Heart right ventricle (tissue), 16 donors: ENCODE results near the gene SPEN. TPM values are rescaled to one million over a fixed set of nuclear protein-coding genes. Genes with fewer than 3 reads are reported as not detected.

ENCODE experiments used
- ATAC-seq, 8 donors: fragments of 200-7000 bp; cut with Tn5 transposase; one replicate each; pipeline ENCODE4 v1.9.1; 2020; ENCODE audit warnings: mild to moderate bottlenecking in 8 of 8, moderate library complexity in 8 of 8, moderate number of reproducible peaks in 1 of 8
- DNase-seq, 2 donors: peaks; one replicate each; pipeline ENCODE4 v3.0.0-alpha.2; 2020
- H3K27ac ChIP-seq, 10 donors: fragments of 200-600 bp; sonication (generic) in 2 of 10; one replicate each; pipeline versions ENCODE4 v1.5.0 to v1.8.0; 2020 to 2022; ENCODE audit warnings: mild to moderate bottlenecking in 3 of 10
- H3K27me3 ChIP-seq, 7 donors: fragments of 200-600 bp; one replicate each; pipeline ENCODE4 v1.8.0; 2021 to 2022; ENCODE audit warnings: mild to moderate bottlenecking in 2 of 7
- H3K36me3 ChIP-seq, 9 donors: fragments of 200-600 bp; sonication (generic) in 1 of 9; one replicate each; pipeline versions ENCODE4 v1.5.0 to v1.8.0; 2020 to 2022; ENCODE audit warnings: mild to moderate bottlenecking in 2 of 9
- H3K4me1 ChIP-seq, 9 donors: fragments of 200-600 bp; sonication (generic) in 1 of 9; one replicate each; pipeline versions ENCODE4 v1.5.0 to v1.8.0; 2020 to 2022; ENCODE audit warnings: mild to moderate bottlenecking in 4 of 9
- H3K4me3 ChIP-seq, 10 donors: fragments of 200-600 bp; sonication (generic) in 2 of 10; one replicate each; pipeline versions ENCODE4 v1.5.0 to v1.8.0; 2020 to 2022; ENCODE audit warnings: mild to moderate bottlenecking in 7 of 10, moderate library complexity in 2 of 10
- H3K9me3 ChIP-seq, 11 donors: fragments of 200-600 bp in 10 of 11; sonication (generic) in 2 of 11; one replicate each; pipeline versions ENCODE4 v1.5.0 to v1.8.0; 2013 to 2022; ENCODE audit warnings: mild to moderate bottlenecking in 2 of 11, control low read depth in 1 of 11, moderate library complexity in 1 of 11
- WGBS, 2 donors: extraction: QIAGEN DNeasy Blood & Tissue Kit; methylation state at CpG; one replicate each; pipeline ENCODE4 v1.1.7; 2013; ENCODE audit warnings: inconsistent platforms in 1 of 2; 5-methylcytosine and 5-hydroxymethylcytosine counted together
- intact Hi-C, 10 donors: fragments of 100-400 bp; cut with DNase I; formaldehyde crosslinking; loops; one replicate each; pipeline versions ENCODE4 v1.11.1 to v1.14.2; 2022
- polyA plus RNA-seq, 2 donors: library from polyadenylated mRNA; stranded (reverse); fragments of 200-250 nt; gene quantifications; one replicate each; pipeline ENCODE4 v1.2.3, GENCODE V29; 2013
- total RNA-seq, 10 donors: library from RNA; stranded (reverse); fragmentation: NEBNext Ultra II Directional in 3 of 10; extraction: Animal tissue kit (Norgen Biotek cat#: 25700) in 3 of 10; gene quantifications; one replicate each; pipeline versions ENCODE4 v1.2.1 to v1.2.4, GENCODE V29; 2021 to 2023
- TF ChIP-seq, protein P1 (sequence below), 9 donors: fragments of 200-600 bp; sonication (generic) in 2 of 9; IDR thresholded peaks; one replicate each; pipeline versions ENCODE4 v1.5.0 to v1.8.0; 2021 to 2022; ENCODE audit warnings: antibody characterized with exemption in 9 of 9, mild to moderate bottlenecking in 5 of 9, moderate library complexity in 1 of 9
- donor health status: Arrhythmogenic right ventricular cardiomyopathy.
- donor health status: ischemic (EF 13 %, LVEDD 7.1; RV severe dilation, severe dysfunction).
- donor health status: healthy with polysubstance abuse.
- donor health status: DM: no; HTN: yes; CAD: no.
- donor health status: DM: no; HTN: no; CAD: no.
- donor health status: ischemic (EF 25% LVEDD 6.9; RV normal size, moderate dysfunction).
- donor health status: ischemic (EF 25% LVEDD 5.7; RV mildly dilated, moderate dysfunction).
- donor health status: healthy.
- donor health status: DM: yes; HTN: yes; CAD: no.
- donor health status: Ischemic cardiomyopathy.
- donor health status: ischemic (EF 35%, LVEDD 5.7; RV mildly dilated, moderate dysfunction).
- donor health status: nonischemic (EF 11% LVEDD 7.7; RV severe dilation, severe dysfunction).
- donor health status: DM: yes; HTN: yes; CAD: no.
- donor health status: PGD.
- donor health status: ischemic (EF 29% LVEDD 5.4; RV normal size, mild dysfunction).
- donor health status: nonischemic (EF 23%, LVEDD 6.1; RV moderate dilation, normal function).

SPEN gene
- total and polyA plus RNA-seq, 12 donors: 11.2 to 34.4 (median 27.1) TPM

DNA sequence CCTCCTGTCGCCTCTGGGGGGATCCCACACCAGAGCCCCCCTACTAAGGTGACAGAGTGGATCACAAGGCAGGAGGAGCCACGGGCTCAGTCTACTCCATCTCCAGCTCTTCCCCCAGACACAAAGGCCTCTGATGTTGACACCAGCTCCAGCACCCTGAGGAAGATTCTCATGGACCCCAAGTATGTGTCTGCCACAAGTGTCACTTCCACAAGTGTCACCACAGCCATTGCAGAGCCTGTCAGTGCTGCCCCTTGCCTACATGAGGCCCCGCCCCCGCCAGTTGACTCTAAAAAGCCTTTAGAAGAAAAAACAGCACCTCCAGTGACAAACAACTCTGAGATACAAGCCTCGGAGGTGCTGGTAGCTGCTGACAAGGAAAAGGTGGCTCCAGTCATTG lies 86.2 kb downstream of the SPEN start:
- DNase-seq: no peak
- H3K9me3 ChIP-seq: no peaks in the 10 kb centered on the region
- 83 to 84% methylated on average over 5 of the region's 5 CpGs for WGBS, 2 donors
- no peak for ATAC-seq
- intact Hi-C loops: no loop called here
- H3K4me3 ChIP-seq: no peak overlapping the region
- no peak overlapping the region for H3K27ac ChIP-seq
- H3K36me3 ChIP-seq: peaks cover 0 to 100% (median 87%) of the 10 kb centered on the region in 9 donors
- no peaks in the 10 kb centered on the region for H3K27me3 ChIP-seq
- TF ChIP-seq, protein P1, sequence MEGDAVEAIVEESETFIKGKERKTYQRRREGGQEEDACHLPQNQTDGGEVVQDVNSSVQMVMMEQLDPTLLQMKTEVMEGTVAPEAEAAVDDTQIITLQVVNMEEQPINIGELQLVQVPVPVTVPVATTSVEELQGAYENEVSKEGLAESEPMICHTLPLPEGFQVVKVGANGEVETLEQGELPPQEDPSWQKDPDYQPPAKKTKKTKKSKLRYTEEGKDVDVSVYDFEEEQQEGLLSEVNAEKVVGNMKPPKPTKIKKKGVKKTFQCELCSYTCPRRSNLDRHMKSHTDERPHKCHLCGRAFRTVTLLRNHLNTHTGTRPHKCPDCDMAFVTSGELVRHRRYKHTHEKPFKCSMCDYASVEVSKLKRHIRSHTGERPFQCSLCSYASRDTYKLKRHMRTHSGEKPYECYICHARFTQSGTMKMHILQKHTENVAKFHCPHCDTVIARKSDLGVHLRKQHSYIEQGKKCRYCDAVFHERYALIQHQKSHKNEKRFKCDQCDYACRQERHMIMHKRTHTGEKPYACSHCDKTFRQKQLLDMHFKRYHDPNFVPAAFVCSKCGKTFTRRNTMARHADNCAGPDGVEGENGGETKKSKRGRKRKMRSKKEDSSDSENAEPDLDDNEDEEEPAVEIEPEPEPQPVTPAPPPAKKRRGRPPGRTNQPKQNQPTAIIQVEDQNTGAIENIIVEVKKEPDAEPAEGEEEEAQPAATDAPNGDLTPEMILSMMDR (IDR thresholded peaks at IDR 0.05): no peak
- peaks cover 0 to 10% (median 0%) of the 10 kb centered on the region in 9 donors for H3K4me1 ChIP-seq

- Histone ChIP-seq H3K36me3 (peaks cover 0 to 100% (median 86%) of the 10 kb centered on the region in 9 donors), H3K4me1 (peaks cover 3 to 15% (median 7%) of the 10 kb centered on the region in 9 donors), H3K27ac (no peak overlapping the region), H3K4me3 (no peak overlapping the region), H3K27me3 (no peaks in the 10 kb centered on the region), H3K9me3 (no peaks in the 10 kb centered on the region)
- TF ChIP-seq, protein P1 (IDR thresholded peaks at IDR 0.05): no peak
- no peak for DNase-seq
- intact Hi-C loops: no loop called here
- peak in 1 of 8 donors; percentile 9 for ATAC-seq
- 93 to 95% methylated on average over 42 of the region's 42 CpGs for WGBS, 2 donors
These were observed 86.9 kb downstream of the SPEN start for GRCh38 chr1:15934211-15935055.

GRCh38 chr1:15935056-15935950 lies 87.8 kb downstream of the SPEN start:
- Histone ChIP-seq H3K4me1 (peaks cover 3 to 22% (median 9%) of the 10 kb centered on the region in 9 donors), H3K36me3 (peaks cover 0 to 100% (median 80%) of the 10 kb centered on the region in 9 donors), H3K27me3 (no peaks in the 10 kb centered on the region), H3K4me3 (no peak overlapping the region), H3K27ac (no peak overlapping the region), H3K9me3 (no peaks in the 10 kb centered on the region)
- 93 to 94% methylated on average over 29 of the region's 29 CpGs for WGBS, 2 donors
- intact Hi-C loops: no loop called here
- DNase-seq (no peak), ATAC-seq (peak in 1 of 8 donors; percentile 23)
- TF ChIP-seq, protein P1 (IDR thresholded peaks at IDR 0.05): no peak

- H3K27me3 ChIP-seq: no peaks in the 10 kb centered on the region
- H3K4me1 ChIP-seq: peaks cover 3 to 22% (median 9%) of the 10 kb centered on the region in 9 donors
- ATAC-seq: no peak
- DNase-seq: no peak
- 95 to 97% methylated on average over 10 of the region's 10 CpGs for WGBS, 2 donors
- H3K27ac ChIP-seq: no peak overlapping the region
- no peak overlapping the region for H3K4me3 ChIP-seq
- H3K9me3 ChIP-seq: no peaks in the 10 kb centered on the region
- TF ChIP-seq, protein P1 (IDR thresholded peaks at IDR 0.05): no peak
- intact Hi-C loops: no loop called here
- peaks cover 0 to 100% (median 81%) of the 10 kb centered on the region in 9 donors for H3K36me3 ChIP-seq
These were observed 88.5 kb downstream of the SPEN start for GRCh38 chr1:15936025-15936424.
